Memory B cell (primary cell): ENCODE data around the gene MAGI1.

Experiments used
- ATAC-seq: fragments of 150-1000 bp; cut with Tn5 transposase; 2 replicates; pipeline ENCODE4 v1.10.0; 2021; ENCODE audit warnings: low read depth, mild to moderate bottlenecking, moderate library complexity
- DNase-seq, 2 donors: peaks; one replicate each; pipeline ENCODE4 v3.0.0; 2022; ENCODE audit warnings: low spot score in 2 of 2
- H3K27ac Mint-ChIP-seq: one replicate; pipeline ENCODE4 v1.8.0; 2022; ENCODE audit warnings: mild to moderate bottlenecking, moderate library complexity, mixed read lengths
- H3K27me3 Mint-ChIP-seq: one replicate; pipeline ENCODE4 v1.8.0; 2022; ENCODE audit warnings: mixed read lengths
- H3K36me3 Mint-ChIP-seq: one replicate; pipeline ENCODE4 v1.8.0; 2022; ENCODE audit warnings: mild to moderate bottlenecking, mixed read lengths
- H3K4me1 Mint-ChIP-seq: one replicate; pipeline ENCODE4 v1.8.0; 2022; ENCODE audit warnings: mixed read lengths
- H3K4me3 Mint-ChIP-seq: one replicate; pipeline ENCODE4 v1.8.0; 2022; ENCODE audit warnings: mild to moderate bottlenecking, moderate library complexity, mixed read lengths
- H3K9me3 Mint-ChIP-seq: one replicate; pipeline ENCODE4 v1.8.0; 2022; ENCODE audit warnings: mixed read lengths

Gene MAGI1

DNA sequence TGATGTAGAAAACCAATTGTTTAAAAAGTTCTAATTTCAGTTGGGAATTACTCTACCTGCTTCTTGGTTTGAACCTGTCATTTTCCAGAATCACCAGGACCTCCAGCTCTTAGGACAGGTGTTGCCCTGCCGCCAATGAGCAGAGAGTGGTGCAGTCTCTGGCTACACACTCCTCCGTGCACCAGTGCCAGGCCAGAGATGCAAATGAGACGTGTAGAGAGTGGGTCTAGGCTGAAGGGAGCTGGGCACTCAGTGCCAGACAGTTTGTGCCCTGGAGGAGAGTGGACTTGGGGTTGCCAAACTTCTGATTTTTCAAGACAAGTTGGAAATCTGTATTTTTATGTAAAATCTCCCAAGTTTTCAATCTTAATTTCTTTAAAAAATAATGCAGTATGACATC, 566.2 kb downstream of the MAGI1 start:
- Mint-ChIP-seq H3K27ac (no peak overlapping the region), H3K36me3 (no peaks in the 10 kb centered on the region), H3K27me3 (no peaks in the 10 kb centered on the region), H3K4me1 (no peaks in the 10 kb centered on the region), H3K9me3 (peaks cover 1% of the 10 kb centered on the region), H3K4me3 (no peak overlapping the region)
- no peak for ATAC-seq
- no peak for DNase-seq

DNA sequence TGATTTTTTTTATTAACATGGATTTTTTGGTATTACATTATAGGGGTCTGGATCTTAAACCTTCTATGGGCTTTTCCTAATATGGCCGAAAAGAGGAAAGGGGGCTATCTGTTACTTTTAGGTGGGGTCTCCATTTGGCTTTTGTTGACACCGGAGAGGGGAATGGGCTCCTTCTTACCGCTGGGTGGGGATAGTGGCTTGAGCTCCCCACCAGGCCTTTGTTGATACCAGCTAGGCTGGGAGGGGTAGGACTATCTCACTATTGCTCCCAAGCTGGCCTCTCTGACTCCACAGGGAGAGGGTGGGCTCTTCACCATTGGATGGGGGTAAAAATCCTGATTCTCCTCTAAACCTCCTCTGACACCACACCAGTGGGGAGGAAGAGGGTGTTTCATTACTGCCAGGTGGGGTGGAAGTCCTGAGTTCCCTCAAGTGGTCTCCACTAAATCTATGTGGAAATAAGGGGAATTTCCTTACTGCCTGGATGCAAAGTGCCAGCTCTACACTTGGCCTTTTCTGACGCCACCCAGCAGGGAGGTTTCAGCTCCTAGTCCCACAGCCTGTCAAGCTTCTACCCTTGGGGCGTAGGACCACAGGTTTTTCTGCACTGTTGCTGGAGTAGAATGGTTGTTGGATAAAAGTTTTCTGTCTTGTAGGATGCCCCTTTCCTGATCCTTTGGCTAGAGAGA, 572.3 kb downstream of the MAGI1 start:
- no peaks in the 10 kb centered on the region for H3K27me3 Mint-ChIP-seq
- no peaks in the 10 kb centered on the region for H3K36me3 Mint-ChIP-seq
- H3K4me3 Mint-ChIP-seq, result no peak overlapping the region
- H3K4me1 Mint-ChIP-seq, result peaks cover 2% of the 10 kb centered on the region
- no peak for DNase-seq
- no peak for ATAC-seq
- no peak overlapping the region for H3K27ac Mint-ChIP-seq
- H3K9me3 Mint-ChIP-seq, result peaks cover 7% of the 10 kb centered on the region

DNA sequence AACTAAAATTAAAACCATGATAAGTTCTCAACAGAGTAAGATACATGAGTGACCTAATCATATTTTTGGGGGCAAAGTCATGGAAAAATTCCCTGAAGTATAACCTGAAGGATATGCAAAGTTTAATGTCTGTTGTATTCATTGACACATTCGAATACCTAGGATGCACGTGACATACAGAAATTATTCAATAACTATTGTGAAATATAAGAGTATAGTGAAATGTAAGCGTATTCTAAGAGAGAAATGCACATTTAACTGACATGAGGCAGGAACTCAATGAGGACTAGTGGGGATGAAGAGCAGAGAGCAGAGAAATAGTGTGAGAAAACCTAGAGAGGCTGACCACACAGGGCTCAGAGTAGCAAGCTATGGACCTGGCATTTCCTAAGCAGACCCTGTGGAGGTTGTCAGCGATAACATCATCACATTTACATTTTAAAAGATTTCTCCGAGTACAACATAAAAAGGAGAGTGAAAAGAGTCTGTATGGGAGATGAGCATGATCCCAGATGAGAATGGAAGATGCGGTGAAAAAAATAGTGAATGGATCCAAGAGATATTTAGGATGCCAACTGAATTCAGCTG, 588.8 kb downstream of the MAGI1 start:
- no peak for DNase-seq
- ATAC-seq, result no peak
- Mint-ChIP-seq H3K36me3 (no peaks in the 10 kb centered on the region), H3K4me3 (no peak overlapping the region), H3K9me3 (peaks cover 6% of the 10 kb centered on the region), H3K4me1 (no peaks in the 10 kb centered on the region), H3K27me3 (no peaks in the 10 kb centered on the region), H3K27ac (no peak overlapping the region)

DNA sequence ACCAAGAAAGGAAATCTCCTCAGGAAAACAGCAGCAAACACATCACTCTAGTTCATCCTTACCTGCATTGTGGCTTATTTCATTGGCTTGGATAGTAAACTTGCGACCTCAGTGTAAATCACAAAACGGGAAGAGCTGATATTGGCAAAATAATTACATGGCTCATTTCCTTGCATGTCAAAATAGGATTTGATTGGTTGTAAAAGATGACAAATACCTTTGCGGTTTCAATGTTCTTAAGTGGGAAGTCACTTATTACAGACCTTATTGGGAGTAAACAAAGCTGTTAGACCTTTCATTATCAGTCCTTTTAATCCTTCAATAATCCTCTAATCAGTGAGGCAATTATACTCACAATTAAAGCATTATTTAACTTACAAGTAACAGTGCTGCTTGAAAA, 590.6 kb downstream of the MAGI1 start:
- no peaks in the 10 kb centered on the region for H3K27me3 Mint-ChIP-seq
- no peak overlapping the region for H3K4me3 Mint-ChIP-seq
- H3K9me3 Mint-ChIP-seq, result peaks cover 6% of the 10 kb centered on the region
- no peak for DNase-seq
- no peak for ATAC-seq
- H3K36me3 Mint-ChIP-seq, result no peaks in the 10 kb centered on the region
- no peak overlapping the region for H3K27ac Mint-ChIP-seq
- no peaks in the 10 kb centered on the region for H3K4me1 Mint-ChIP-seq

DNA sequence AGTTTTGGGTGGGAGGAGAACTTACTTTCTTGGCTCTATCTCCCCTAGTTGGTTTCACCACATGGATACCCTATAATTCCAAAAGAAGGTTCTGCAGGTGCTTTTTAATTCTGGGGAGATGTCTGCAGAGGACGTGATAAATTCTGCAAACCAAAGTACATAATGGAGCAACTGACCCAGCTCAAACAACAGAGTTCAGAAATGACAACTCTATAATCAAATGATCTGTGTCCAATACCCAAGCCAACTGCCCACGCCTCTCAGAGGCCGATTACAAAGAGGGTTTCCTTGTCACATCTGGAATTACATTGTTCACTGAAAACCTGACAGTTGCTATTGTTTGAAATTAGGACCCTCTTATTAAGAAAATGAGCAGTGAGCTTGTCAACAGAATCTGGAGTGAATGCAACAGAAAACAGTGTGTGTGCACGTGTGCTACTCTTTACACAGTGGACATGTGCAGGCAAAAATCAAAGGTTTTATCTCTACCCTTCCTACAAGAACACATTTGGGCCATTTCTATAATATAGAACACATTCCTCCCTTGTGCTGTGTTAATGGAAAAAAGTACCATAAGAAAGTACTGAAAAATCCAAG, 593.0 kb downstream of the MAGI1 start:
- DNase-seq (no peak), ATAC-seq (no peak)
- no peaks in the 10 kb centered on the region for H3K27me3 Mint-ChIP-seq
- H3K36me3 Mint-ChIP-seq, result no peaks in the 10 kb centered on the region
- no peak overlapping the region for H3K4me3 Mint-ChIP-seq
- no peaks in the 10 kb centered on the region for H3K4me1 Mint-ChIP-seq
- peaks cover 6% of the 10 kb centered on the region for H3K9me3 Mint-ChIP-seq
- H3K27ac Mint-ChIP-seq, result no peak overlapping the region

DNA sequence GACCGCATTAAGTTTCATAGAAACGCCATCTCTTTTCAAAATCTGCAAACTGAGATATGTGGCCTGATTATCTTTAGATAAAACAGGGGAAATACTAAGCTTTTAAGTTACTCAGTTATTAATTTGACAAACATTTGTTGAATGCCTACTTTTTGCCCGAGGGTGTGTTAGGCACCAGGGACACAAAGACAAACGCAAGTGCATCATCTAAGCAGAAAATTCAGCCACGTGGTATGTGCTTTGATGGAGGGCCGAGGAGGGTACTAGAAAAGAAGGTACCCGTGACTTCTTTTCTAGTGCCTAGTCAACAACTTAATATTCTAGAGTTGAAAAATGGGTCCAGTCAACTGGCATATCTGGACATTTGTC, 594.3 kb downstream of the MAGI1 start:
- no peaks in the 10 kb centered on the region for H3K4me1 Mint-ChIP-seq
- H3K9me3 Mint-ChIP-seq, result peaks cover 3% of the 10 kb centered on the region
- no peaks in the 10 kb centered on the region for H3K27me3 Mint-ChIP-seq
- DNase-seq (no peak), ATAC-seq (no peak)
- no peak overlapping the region for H3K27ac Mint-ChIP-seq
- H3K36me3 Mint-ChIP-seq, result no peaks in the 10 kb centered on the region
- no peak overlapping the region for H3K4me3 Mint-ChIP-seq

DNA sequence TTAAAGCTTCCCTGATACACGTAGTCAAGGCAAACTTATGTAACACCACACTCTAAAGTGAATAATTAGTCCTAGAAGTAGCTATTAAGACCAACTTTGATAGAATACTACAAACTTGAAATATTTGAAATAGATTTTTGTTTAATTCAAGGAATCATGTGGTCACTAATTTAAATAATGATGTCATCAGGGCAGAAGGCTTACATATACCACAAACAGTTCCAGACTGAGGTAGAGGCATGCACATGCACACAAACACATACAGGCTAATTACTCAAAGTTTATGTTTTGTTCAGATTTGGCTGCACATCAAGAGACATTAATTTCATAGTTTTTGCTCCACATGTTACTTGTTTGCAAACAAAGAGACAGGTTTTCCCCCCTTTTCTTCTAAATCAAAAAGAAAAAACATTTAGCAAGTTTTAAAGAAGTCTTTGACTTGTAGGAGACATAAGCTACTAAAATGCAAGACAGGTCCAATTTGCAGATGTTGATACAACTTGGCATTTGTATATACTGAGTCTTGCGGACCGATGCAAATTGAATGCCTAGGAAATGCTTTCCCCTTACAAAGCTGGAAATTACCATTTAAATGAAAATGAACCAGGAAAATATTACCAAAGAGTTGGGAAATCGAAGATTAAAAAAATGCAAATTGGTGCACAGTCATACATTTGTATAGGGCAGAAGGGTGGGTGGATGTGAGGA, 594.8 kb downstream of the MAGI1 start:
- H3K27ac Mint-ChIP-seq, result no peak overlapping the region
- H3K4me1 Mint-ChIP-seq, result no peaks in the 10 kb centered on the region
- H3K36me3 Mint-ChIP-seq, result no peaks in the 10 kb centered on the region
- ATAC-seq (no peak), DNase-seq (no peak)
- H3K9me3 Mint-ChIP-seq, result peaks cover 3% of the 10 kb centered on the region
- no peaks in the 10 kb centered on the region for H3K27me3 Mint-ChIP-seq
- no peak overlapping the region for H3K4me3 Mint-ChIP-seq

DNA sequence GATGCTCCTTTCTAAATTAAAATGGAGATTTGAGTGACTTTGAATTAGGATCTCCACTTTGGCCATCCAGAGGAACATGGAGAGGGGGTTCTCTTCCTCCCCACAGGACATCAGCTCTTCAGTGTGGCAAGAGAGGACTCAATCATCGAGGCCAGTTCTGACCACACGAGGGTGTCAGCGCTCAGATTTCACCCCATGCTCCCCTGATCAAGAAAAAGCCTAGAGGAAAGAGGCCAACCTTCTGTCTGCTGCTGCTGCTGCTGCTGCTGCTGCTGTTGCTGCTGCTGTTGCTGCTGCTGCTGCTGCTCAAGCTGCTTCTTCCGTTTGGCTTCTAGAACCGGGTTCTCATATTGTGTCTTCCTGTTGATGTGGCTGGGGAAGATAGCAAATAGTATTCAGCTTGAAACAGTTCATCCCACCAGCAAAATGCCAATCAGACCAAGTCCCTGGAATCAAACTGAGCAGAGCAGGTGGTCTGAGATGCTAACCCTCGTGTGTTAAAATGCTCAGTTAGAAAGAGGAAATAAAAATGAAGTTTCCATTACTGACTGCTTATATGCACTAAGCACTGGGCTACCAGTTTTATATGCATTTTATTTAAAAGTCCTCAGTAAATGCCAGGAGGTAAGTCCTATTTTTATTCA, 599.0 kb downstream of the MAGI1 start:
- H3K4me1 Mint-ChIP-seq, result no peaks in the 10 kb centered on the region
- H3K4me3 Mint-ChIP-seq, result no peak overlapping the region
- no peaks in the 10 kb centered on the region for H3K27me3 Mint-ChIP-seq
- DNase-seq (no peak), ATAC-seq (no peak)
- H3K27ac Mint-ChIP-seq, result no peak overlapping the region
- no peaks in the 10 kb centered on the region for H3K36me3 Mint-ChIP-seq
- H3K9me3 Mint-ChIP-seq, result no peaks in the 10 kb centered on the region

DNA sequence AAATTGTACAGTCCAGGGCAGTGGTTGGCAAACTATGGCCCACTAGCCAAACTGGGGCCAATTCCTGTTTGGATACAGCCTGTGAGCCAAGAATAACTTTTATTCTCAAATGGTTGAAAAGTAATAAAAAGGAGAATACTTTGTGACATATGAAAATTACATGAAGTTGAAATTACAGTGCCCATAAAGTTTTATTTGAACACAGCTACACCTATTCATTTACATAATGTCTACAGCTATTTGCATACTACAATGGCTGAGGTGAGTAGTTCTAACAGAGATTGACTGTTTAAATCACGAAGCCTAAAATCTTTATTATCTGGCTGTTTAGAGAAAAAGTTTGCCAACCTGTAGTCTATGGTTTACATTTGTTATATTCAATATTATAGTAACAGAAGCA, 600.1 kb downstream of the MAGI1 start:
- Mint-ChIP-seq H3K4me3 (no peak overlapping the region), H3K27me3 (no peaks in the 10 kb centered on the region), H3K36me3 (no peaks in the 10 kb centered on the region), H3K4me1 (no peaks in the 10 kb centered on the region), H3K9me3 (no peaks in the 10 kb centered on the region), H3K27ac (no peak overlapping the region)
- DNase-seq (no peak), ATAC-seq (no peak)

DNA sequence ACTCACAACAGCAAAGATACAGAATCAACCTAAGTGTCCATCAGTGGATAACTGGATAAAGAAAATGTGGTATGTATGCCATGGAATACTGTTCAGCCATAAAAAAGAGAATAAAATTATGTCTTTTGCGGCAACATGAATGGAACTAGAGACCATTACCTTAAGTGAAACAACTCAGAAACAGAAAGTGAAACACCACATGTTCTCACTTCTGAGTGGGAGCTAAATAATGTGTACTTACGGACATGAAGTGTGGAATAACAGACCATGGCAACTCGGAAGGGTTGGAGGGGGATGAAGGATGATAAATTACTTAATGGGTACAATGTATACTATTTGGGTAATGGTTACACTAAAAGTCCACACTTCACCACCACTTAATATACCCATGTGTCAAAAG, 600.6 kb downstream of the MAGI1 start:
- ATAC-seq (no peak), DNase-seq (no peak)
- Mint-ChIP-seq H3K4me1 (no peaks in the 10 kb centered on the region), H3K36me3 (no peaks in the 10 kb centered on the region), H3K27ac (no peak overlapping the region), H3K9me3 (no peaks in the 10 kb centered on the region), H3K4me3 (no peak overlapping the region), H3K27me3 (no peaks in the 10 kb centered on the region)

DNA sequence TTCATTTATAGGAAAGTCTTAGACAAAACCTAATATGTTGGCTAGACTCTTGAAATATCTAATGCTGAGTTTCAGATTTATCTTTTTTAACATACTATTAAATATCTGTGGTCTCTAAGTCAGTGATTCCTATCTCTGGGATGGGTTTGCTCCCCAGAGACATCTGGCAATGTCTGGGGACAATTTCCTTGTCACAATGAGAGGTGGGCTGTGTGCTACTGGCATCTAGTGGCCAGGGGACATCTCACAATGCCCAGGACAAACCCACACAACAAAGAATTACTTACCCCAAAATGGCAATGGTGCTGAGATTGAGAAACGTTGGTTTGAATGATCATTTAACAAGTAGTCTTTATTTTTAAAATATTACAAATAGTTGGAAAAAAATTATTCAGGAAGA, 602.1 kb downstream of the MAGI1 start:
- no peaks in the 10 kb centered on the region for H3K4me1 Mint-ChIP-seq
- no peak overlapping the region for H3K27ac Mint-ChIP-seq
- H3K27me3 Mint-ChIP-seq, result no peaks in the 10 kb centered on the region
- no peaks in the 10 kb centered on the region for H3K36me3 Mint-ChIP-seq
- DNase-seq, result no peak
- ATAC-seq, result no peak
- no peak overlapping the region for H3K4me3 Mint-ChIP-seq
- no peaks in the 10 kb centered on the region for H3K9me3 Mint-ChIP-seq

DNA sequence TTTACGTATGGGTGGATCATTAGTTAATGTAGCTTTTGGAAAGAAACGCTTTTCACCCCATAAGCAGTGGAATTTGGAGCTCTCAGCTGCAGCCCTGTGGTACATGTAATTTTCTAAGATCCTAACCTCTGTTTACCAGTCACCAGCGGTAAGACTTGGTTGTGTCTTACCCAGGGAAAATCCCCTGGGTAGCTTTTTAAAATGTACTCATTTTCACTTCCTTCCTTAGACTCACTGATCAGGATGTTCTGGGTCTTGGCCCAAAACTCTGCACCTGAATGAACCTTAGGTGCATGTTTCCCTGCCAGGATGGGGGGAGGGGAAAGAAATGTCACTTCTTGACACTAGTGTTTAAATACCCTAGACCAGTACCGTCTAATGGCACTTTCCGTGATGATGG, 605.2 kb downstream of the MAGI1 start:
- no peak overlapping the region for H3K4me3 Mint-ChIP-seq
- no peaks in the 10 kb centered on the region for H3K4me1 Mint-ChIP-seq
- peaks cover 3% of the 10 kb centered on the region for H3K9me3 Mint-ChIP-seq
- no peaks in the 10 kb centered on the region for H3K36me3 Mint-ChIP-seq
- DNase-seq (no peak), ATAC-seq (no peak)
- H3K27ac Mint-ChIP-seq, result no peak overlapping the region
- H3K27me3 Mint-ChIP-seq, result no peaks in the 10 kb centered on the region

DNA sequence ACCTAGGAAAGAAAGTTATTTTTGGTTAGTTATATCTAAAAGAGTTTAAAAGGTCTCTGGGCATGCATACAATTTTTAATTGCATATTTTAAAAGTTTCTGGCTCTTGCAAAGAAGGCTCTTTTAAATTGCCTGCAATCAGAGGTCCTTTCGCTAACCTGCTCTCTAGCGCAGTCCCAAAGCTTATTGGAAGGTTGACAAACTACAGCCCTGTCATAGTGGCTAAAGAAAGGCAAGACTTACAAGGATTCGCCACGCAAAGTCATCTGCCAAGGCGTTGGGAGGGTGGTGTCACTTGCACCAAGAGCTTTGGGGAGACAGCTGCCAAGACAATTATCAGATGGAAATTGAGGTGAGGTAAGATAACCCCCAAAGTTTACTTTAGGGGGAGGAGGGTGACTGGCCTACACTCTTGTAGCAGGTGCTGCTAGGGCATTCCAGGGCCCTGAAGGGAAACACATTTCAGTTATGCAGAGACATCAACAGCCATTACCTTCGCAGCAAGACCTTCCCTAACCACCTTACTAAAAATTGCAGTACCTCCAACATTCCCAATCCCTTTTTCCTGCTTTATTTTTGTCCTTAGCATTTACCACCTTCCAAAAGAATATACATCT, 606.2 kb downstream of the MAGI1 start:
- H3K27ac Mint-ChIP-seq, result no peak overlapping the region
- no peaks in the 10 kb centered on the region for H3K27me3 Mint-ChIP-seq
- no peak for ATAC-seq
- no peak overlapping the region for H3K4me3 Mint-ChIP-seq
- no peak for DNase-seq
- H3K36me3 Mint-ChIP-seq, result no peaks in the 10 kb centered on the region
- peaks cover 3% of the 10 kb centered on the region for H3K9me3 Mint-ChIP-seq
- no peaks in the 10 kb centered on the region for H3K4me1 Mint-ChIP-seq

DNA sequence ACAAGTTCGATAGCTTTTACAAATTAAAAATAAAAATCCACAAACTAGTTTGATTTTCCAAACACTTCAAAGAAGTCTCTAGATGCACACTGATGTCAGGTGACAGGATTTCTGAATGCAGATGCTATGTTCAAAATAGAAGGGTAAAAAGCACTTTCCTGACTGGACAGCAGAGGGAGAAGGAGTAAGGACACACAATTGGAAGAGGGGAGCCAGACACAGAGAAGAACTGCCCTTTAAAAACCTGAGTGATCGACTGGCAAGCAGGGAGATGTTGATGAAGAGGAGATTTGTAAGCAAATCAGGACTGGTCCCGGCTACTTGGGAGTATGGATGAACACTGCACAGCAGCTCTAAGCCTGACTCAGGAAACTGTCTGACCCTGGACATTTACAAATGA, 612.8 kb downstream of the MAGI1 start:
- Mint-ChIP-seq H3K27ac (no peak overlapping the region), H3K27me3 (no peaks in the 10 kb centered on the region), H3K36me3 (no peaks in the 10 kb centered on the region), H3K4me3 (no peak overlapping the region), H3K4me1 (no peaks in the 10 kb centered on the region), H3K9me3 (peaks cover 7% of the 10 kb centered on the region)
- ATAC-seq (no peak), DNase-seq (no peak)
